ENCODE data around the gene PTF1A.
"Not testable (repeated sequence)": the region's sequence is repeated elsewhere in the genome, so short reads cannot be mapped to it uniquely, and the experiment has no call there.

PTF1A gene

DNA sequence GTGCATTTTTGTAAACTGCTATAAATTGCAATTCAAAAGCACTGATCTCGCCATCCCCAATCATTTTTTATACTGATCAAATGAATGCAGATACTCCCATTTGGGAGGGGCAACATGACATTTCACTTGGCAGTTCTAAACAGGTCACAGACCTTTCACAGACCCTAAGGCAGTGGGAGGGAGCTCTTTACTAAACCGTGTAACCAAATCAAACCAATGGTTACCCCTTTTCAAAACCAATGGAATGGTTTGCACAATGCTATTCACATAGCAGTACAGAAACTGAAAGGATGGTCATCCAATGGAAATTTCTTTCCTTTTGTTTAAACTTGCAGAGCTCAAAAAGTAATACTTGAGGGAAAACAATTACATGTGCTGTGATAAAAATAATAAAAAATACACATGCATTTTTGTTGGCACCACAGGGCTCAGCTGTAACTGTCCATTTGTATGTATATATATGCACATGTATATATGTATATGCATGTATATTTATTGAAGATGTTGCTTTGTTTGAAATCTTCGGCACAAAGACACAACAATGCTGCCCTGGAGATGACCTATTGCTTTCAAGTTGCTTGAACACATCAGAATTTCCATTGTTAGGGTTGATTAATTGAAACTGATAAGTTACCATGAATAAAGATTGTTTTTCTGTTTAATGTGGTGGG, 14.0 kb downstream of the PTF1A start:
- no peaks in the 10 kb centered on the region for H3K4me1 Mint-ChIP-seq
- CTCF ChIA-PET, result interaction anchor here (0.9 kb wide), 1 partner anchor 48 kb away, joined by 5 read pairs; no protein-coding TSS in a partner anchor
- DNase-seq, result no peak
- no peak overlapping the region for H3K27ac Mint-ChIP-seq
- peaks cover 53% of the 10 kb centered on the region for H3K27me3 Mint-ChIP-seq
- H3K4me3 Mint-ChIP-seq, result no peak overlapping the region
- H3K9me3 Mint-ChIP-seq, result no peaks in the 10 kb centered on the region
- no peaks in the 10 kb centered on the region for H3K36me3 Mint-ChIP-seq

- Mint-ChIP-seq H3K4me3 (no peak overlapping the region), H3K4me1 (no peaks in the 10 kb centered on the region), H3K27me3 (no peaks in the 10 kb centered on the region), H3K27ac (no peak overlapping the region), H3K36me3 (no peaks in the 10 kb centered on the region), H3K9me3 (no peaks in the 10 kb centered on the region)
- CTCF ChIA-PET, result no interaction called here
- DNase-seq, result no peak
These were observed 25.4 kb downstream of the PTF1A start for GRCh38 chr10:23217471-23217870.

DNA sequence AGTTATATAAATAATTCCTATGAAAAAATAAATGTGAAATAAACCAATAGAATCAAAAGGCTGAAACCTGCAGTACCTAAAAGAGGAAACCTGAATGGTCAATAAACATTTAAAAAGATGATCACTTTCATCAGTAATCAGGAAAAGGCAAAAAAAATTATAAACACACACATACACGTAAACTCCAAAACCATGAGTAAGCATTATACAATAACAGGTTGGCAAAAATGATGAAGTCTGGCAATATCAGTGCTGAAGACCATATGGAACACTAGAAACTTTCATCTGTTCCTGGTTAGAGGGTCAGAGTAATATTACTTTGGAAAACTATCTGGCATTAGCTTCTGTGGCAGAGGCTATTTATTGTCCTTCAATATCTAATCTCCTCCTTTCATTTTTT, 38.5 kb downstream of the PTF1A start:
- Mint-ChIP-seq H3K4me1 (no peaks in the 10 kb centered on the region), H3K4me3 (no peak overlapping the region), H3K27me3 (peaks cover 3% of the 10 kb centered on the region), H3K27ac (no peak overlapping the region), H3K36me3 (no peaks in the 10 kb centered on the region), H3K9me3 (no peaks in the 10 kb centered on the region)
- CTCF ChIA-PET, result no interaction called here
- DNase-seq, result no peak

DNA sequence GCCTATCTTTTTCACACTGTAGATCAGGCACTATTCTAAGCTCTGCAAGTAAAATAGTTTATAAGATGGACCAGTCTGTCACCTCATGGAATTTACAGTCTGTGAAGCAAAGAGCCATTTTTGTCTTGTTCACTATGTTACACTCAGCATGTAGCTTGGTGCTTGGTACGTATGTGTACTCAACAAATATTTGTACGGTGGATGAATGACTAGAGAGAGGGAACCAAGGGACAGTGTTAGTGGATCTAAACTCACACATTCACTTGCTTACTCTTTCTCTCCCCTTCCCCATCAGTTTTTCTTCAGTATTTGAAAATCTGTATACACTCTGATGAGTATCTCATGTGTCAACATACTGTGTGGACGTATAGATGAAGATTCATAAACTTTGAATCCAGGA, 45.9 kb downstream of the PTF1A start:
- CTCF ChIA-PET, result no interaction called here
- no peaks in the 10 kb centered on the region for H3K4me1 Mint-ChIP-seq
- H3K27ac Mint-ChIP-seq, result no peak overlapping the region
- no peak overlapping the region for H3K4me3 Mint-ChIP-seq
- DNase-seq, result no peak
- H3K36me3 Mint-ChIP-seq, result no peaks in the 10 kb centered on the region
- no peaks in the 10 kb centered on the region for H3K9me3 Mint-ChIP-seq
- no peaks in the 10 kb centered on the region for H3K27me3 Mint-ChIP-seq

DNA sequence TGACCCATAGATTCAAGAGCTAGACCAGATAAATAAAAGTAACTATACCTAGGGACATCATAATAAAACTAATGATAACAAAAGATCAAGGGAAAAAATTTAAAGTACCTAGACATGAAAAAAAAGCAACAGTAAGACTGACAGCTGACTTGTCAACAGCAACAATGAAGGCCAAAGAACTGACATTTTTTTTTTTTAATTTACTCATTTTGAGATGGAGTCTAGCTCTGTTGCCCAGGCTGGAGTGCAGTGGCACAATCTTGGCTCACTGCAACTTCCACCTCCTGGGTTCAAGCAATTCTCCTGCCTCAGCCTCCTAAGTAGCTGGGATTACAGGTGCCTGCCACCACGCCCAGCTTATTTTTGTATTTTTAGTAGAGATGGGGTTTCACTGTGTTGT, 49.7 kb downstream of the PTF1A start:
- H3K4me1 Mint-ChIP-seq, H3K27me3 Mint-ChIP-seq, H3K9me3 Mint-ChIP-seq, DNase-seq, H3K4me3 Mint-ChIP-seq, H3K27ac Mint-ChIP-seq, H3K36me3 Mint-ChIP-seq: not testable (repeated sequence)
- CTCF ChIA-PET, result interaction anchor here (1.2 kb wide), 1 partner anchor 83 kb away, joined by 3 read pairs; no protein-coding TSS in a partner anchor
